ENCODE measurements around the gene COL5A1. TPM values are rescaled to one million over a fixed set of nuclear protein-coding genes. Genes with fewer than 3 reads are reported as not detected.

The COL5A1 gene
- total RNA-seq, 6 donors from 2014 or later, result 7.5 to 75.4 (median 27.4) TPM

DNA sequence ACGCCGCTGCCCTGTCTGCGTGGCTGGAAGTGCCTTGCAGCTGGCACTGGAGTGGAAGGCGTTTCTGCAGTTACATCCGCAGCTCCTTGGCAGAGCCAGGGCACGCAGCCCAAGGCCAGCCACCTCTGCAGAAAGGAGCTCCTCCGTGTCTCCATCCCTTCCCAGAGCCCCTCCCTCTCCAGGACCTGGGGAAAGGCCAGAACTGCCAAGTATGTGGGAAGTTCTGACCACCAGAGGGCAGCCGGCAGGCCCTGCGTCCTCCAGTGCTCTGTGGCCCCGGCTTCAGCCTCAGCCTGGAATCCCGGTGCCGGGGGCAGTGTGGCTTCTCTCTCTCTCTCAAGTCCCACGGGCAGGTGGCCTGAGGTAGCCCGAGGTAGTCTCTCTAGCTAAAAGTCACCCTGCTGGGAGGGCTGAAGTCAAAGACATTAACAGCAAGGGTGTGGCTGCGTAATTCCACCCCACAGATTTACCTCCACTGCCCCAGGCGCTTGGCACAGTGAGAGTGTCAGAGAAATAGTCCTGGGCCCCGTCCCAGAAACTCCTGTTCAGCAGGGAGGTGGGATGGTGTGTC, 137.3 kb downstream of the COL5A1 start:
- ATAC-seq (ENCODE audit: low FRiP score in 2 of 2) (peak; percentile 24 to 48), DNase-seq (peak in 1 of 2 donors; percentile 52)
- Histone ChIP-seq H3K36me3 (peaks cover 0 to 8% (median 0%) of the 10 kb centered on the region in 4 donors), H3K27me3 (no peaks in the 10 kb centered on the region), H3K27ac (no peak overlapping the region), H3K4me3 (no peak overlapping the region), H3K4me1 (peaks cover 0 to 19% (median 18%) of the 10 kb centered on the region in 4 donors), H3K9me3 (no peaks in the 10 kb centered on the region)
- WGBS, 2 donors, result 67 to 78% methylated on average over 10 to 17 of the region's 17 CpGs
- TF ChIP-seq, protein P1, sequence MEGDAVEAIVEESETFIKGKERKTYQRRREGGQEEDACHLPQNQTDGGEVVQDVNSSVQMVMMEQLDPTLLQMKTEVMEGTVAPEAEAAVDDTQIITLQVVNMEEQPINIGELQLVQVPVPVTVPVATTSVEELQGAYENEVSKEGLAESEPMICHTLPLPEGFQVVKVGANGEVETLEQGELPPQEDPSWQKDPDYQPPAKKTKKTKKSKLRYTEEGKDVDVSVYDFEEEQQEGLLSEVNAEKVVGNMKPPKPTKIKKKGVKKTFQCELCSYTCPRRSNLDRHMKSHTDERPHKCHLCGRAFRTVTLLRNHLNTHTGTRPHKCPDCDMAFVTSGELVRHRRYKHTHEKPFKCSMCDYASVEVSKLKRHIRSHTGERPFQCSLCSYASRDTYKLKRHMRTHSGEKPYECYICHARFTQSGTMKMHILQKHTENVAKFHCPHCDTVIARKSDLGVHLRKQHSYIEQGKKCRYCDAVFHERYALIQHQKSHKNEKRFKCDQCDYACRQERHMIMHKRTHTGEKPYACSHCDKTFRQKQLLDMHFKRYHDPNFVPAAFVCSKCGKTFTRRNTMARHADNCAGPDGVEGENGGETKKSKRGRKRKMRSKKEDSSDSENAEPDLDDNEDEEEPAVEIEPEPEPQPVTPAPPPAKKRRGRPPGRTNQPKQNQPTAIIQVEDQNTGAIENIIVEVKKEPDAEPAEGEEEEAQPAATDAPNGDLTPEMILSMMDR (IDR thresholded peaks at IDR 0.05), result peak in 4 of 6 experiments; percentile 34 to 64 (median 52)
- no peak for TF ChIP-seq POLR2A (IDR thresholded peaks at IDR 0.05)
- no peak for TF ChIP-seq EP300 (IDR thresholded peaks at IDR 0.05)
- no peak for TF ChIP-seq POLR2AphosphoS5 (IDR thresholded peaks at IDR 0.05)

DNA sequence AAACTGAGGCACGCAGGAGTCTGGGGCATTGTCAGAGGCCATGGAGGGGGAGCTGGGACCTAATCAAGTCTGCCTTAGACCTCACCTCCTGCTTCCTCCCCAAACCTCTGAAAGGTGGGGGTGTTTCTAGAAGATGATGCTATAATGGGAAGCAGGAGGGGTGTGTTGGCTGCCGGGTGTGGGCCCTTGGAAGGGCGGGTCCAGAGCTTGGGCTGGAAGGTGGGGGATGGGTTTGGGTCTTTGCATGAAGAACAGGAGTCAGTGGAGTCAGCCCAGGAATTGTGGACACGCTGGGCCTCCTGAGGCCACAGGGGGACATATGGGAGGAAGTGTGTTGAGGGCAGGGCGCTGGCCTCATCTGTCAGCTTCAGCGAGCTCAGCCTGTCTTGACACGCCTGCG, 138.0 kb downstream of the COL5A1 start:
- peaks cover 0 to 23% (median 19%) of the 10 kb centered on the region in 4 donors for H3K4me1 ChIP-seq
- peaks cover 0 to 6% (median 0%) of the 10 kb centered on the region in 4 donors for H3K36me3 ChIP-seq
- no peak for DNase-seq
- no peaks in the 10 kb centered on the region for H3K9me3 ChIP-seq
- H3K27me3 ChIP-seq, result no peaks in the 10 kb centered on the region
- H3K27ac ChIP-seq, result no peak overlapping the region
- H3K4me3 ChIP-seq, result no peak overlapping the region
- no peak for TF ChIP-seq POLR2A (IDR thresholded peaks at IDR 0.05)
- TF ChIP-seq, protein P1 (IDR thresholded peaks at IDR 0.05), result no peak
- TF ChIP-seq EP300 (IDR thresholded peaks at IDR 0.05), result no peak
- no peak for TF ChIP-seq POLR2AphosphoS5 (IDR thresholded peaks at IDR 0.05)
- no peak for ATAC-seq (ENCODE audit: low FRiP score in 2 of 2)
- WGBS, 2 donors, result 86 to 87% methylated on average over 8 of the region's 8 CpGs

DNA sequence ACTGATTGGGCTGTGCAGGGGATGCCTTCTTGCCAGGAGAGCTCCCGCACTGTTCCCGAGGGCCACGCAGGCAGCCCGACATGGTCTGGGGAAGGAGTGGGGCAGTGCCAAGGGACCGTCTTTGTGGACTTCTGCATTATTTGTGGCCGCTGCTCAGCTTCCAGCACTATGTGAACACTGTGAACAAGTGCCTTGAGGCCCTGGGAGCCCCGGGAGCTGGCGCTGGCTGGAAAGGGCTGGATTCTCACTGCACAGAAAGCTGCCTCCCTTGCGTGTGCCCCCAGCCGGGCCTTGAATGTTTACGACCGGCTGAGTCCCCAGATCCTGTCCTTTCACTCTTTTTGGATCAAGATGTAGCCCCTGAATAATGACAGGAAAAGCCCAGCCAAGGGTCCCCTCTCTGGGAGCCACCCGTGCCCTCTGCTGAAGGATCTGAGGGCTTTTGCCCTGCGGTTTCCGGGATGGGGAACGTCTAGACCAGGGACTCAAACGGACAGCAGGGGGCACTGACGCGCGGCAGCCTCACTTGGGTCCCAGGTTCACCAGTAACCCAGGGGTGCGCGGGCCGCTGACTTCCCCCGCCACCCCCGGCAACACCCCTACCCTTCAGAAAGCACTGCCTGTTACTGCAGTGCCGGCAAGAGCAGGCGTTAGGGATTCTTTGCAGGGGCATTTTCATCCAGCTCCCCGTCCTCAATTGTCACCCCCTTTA, 140.1 kb downstream of the COL5A1 start:
- Histone ChIP-seq H3K4me3 (no peak overlapping the region), H3K27me3 (no peaks in the 10 kb centered on the region), H3K4me1 (peaks cover 0 to 17% (median 8%) of the 10 kb centered on the region in 4 donors), H3K36me3 (peaks cover 0 to 4% (median 0%) of the 10 kb centered on the region in 4 donors), H3K9me3 (no peaks in the 10 kb centered on the region), H3K27ac (no peak overlapping the region)
- TF ChIP-seq POLR2A (IDR thresholded peaks at IDR 0.05) (no peak), EP300 (IDR thresholded peaks at IDR 0.05) (no peak), POLR2AphosphoS5 (IDR thresholded peaks at IDR 0.05) (no peak)
- TF ChIP-seq, protein P1 (IDR thresholded peaks at IDR 0.05), result no peak
- no peak for ATAC-seq (ENCODE audit: low FRiP score in 2 of 2)
- WGBS, 2 donors, result 73 to 83% methylated on average over 12 to 28 of the region's 28 CpGs
- DNase-seq, result no peak

DNA sequence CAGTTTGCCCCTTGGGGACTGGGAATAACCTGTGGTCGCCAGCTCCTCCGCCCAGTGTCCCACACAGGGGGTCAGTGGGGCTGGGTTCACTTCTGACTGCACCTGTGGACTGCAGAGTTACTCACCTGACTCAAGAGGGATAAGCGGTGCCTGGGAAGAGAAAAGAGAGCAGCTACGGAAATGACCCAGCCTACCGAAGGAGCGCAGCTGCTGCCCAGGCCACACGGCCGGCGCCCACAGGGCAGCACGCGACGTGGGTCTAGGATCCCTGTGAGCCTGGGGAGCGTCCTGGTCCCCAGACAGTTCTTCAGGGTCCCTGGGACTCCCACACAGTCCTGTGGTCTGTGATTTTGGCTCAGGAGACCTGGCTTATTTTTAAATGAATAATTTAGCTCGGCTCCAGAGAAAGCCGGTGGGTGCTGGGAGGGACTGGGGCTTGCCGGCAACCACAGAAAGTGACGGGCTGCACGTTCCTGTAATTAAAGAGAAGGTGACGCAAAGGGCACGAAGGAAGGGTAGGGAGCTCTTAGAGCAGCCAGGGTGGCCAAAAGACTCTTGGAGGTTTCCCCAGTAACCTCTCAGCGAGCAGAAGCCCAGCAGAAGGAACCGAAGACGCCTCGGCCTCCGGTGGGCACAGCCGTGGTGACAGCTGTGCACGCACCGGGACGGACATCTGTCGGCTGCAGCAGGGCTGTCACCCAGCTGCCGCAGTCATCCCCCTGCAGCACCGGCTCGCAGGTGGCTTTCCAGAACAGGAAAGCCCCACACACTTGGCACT, 141.5 kb downstream of the COL5A1 start:
- DNase-seq (no peak), ATAC-seq (ENCODE audit: low FRiP score in 2 of 2) (no peak)
- Histone ChIP-seq H3K4me1 (peaks cover 0 to 17% (median 8%) of the 10 kb centered on the region in 4 donors), H3K27me3 (no peaks in the 10 kb centered on the region), H3K4me3 (no peak overlapping the region), H3K9me3 (no peaks in the 10 kb centered on the region), H3K27ac (no peak overlapping the region), H3K36me3 (peaks cover 0 to 4% (median 0%) of the 10 kb centered on the region in 4 donors)
- no peak for TF ChIP-seq EP300 (IDR thresholded peaks at IDR 0.05)
- TF ChIP-seq POLR2AphosphoS5 (IDR thresholded peaks at IDR 0.05), result no peak
- TF ChIP-seq POLR2A (IDR thresholded peaks at IDR 0.05), result no peak
- TF ChIP-seq, protein P1 (IDR thresholded peaks at IDR 0.05), result no peak
- 70 to 74% methylated on average over 29 to 33 of the region's 33 CpGs for WGBS, 2 donors

Data from upper lobe of left lung (tissue), 6 donors.